DND-41 (cell line): ENCODE measurements around the gene GPER1.

Experiments
- ATAC-seq: fragments of 200-7000 bp; cut with Tn5 transposase; 3 replicates; pipeline ENCODE4 v1.9.1; 2021; ENCODE audit warnings: low read depth; ENCODE audit not compliant: insufficient read depth
- DNase-seq: peaks from one replicate; pipeline ENCODE4 v3.0.0-alpha.2; 2020
- H2AFZ ChIP-seq: 2 replicates; pipeline ENCODE4 v1.6.0; 2012; ENCODE audit warnings: low read depth, low read length
- H3K27ac ChIP-seq: 2 replicates; pipeline ENCODE4 v1.5.1; 2012; ENCODE audit warnings: low read length, inconsistent platforms
- H3K27me3 ChIP-seq: fragments of 200-600 bp; sonication (generic); 2 replicates; pipeline ENCODE4 v1.6.0; 2012; ENCODE audit warnings: low read length, mild to moderate bottlenecking, inconsistent platforms; ENCODE audit not compliant: insufficient read depth, poor library complexity
- H3K36me3 ChIP-seq: 2 replicates; pipeline ENCODE4 v1.5.1; 2012; ENCODE audit warnings: low read length, inconsistent platforms; ENCODE audit not compliant: insufficient read depth
- H3K4me1 ChIP-seq: 2 replicates; pipeline ENCODE4 v1.5.1; 2012; ENCODE audit warnings: mild to moderate bottlenecking, low read length; ENCODE audit not compliant: insufficient read depth
- H3K4me2 ChIP-seq: 2 replicates; pipeline ENCODE4 v1.6.0; 2012; ENCODE audit warnings: mild to moderate bottlenecking, moderate library complexity, low read length, inconsistent platforms; ENCODE audit not compliant: insufficient read depth
- H3K4me3 ChIP-seq, 2 experiments: fragments of 200-600 bp in 1 of 2; shearing (Covaris generic) in 1 of 2; 2 replicates each; pipeline ENCODE4 v1.5.1; 2012 to 2016; ENCODE audit warnings: inconsistent platforms in 2 of 2, low read length in 2 of 2, mild to moderate bottlenecking in 2 of 2, low read depth in 1 of 2, moderate library complexity in 1 of 2
- H3K79me2 ChIP-seq: 2 replicates; pipeline ENCODE4 v1.6.0; 2012; ENCODE audit warnings: low read length, inconsistent platforms; ENCODE audit not compliant: insufficient read depth
- H3K9ac ChIP-seq: 2 replicates; pipeline ENCODE4 v1.6.0; 2012; ENCODE audit warnings: low read depth, mild to moderate bottlenecking, inconsistent platforms, low read length, moderate library complexity
- H3K9me3 ChIP-seq: 2 replicates; pipeline ENCODE4 v1.5.1; 2012; ENCODE audit warnings: low read length, moderate library complexity, mild to moderate bottlenecking, inconsistent platforms; ENCODE audit not compliant: insufficient read depth, severe bottlenecking
- H4K20me1 ChIP-seq: 2 replicates; pipeline ENCODE4 v1.6.0; 2012; ENCODE audit warnings: low read length; ENCODE audit not compliant: insufficient read depth
- EZH2 ChIP-seq: IDR thresholded peaks from 3 replicates; pipeline ENCODE4 v1.6.1; 2012; ENCODE audit warnings: borderline replicate concordance, low read depth, mild to moderate bottlenecking, moderate library complexity, low read length, inconsistent platforms; ENCODE audit not compliant: severe bottlenecking
- TF ChIP-seq, protein P1 (sequence below): IDR thresholded peaks from 2 replicates; pipeline ENCODE4 v1.5.1; 2012; ENCODE audit warnings: borderline replicate concordance, low read length, moderate library complexity, mild to moderate bottlenecking; ENCODE audit not compliant: poor library complexity, severe bottlenecking; ENCODE audit errors: extremely low read depth

GPER1 gene

DNA sequence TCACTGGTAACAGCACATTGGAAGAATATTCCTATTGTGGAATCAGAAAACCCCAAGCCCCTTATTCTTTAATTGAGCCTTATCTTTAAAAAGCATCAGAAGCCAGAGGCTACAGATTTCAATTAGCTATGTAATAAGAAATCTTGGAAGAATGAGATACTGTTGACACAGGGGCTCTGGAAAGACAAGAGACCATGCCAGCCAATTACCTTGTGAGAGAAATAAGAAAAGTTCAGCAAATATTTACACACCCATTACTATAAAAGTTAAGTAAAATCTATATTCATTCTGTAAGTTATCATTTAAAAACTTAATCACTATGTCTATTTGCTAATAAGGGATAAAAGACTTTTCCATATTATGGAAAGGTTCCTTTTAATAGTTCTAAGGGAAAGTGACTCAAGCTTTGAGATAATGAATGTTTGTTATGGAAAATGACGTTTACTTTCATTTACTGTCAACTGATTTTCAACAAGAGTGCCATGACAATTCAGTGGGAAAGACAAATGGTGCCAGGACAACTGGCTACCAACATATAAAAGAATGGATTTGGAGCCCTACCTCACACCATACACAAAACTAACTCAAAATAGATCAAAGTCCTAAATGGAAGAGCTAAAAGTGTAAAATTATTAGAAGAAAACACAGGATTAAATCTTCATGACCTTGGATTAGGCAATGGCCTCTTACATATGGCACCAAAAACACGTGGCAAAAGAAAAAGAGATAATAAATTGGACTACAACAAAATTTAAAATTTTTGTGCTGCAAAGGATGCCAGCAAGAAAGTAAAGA lies 43.8 kb downstream of the GPER1 start:
- no peak overlapping the region for H3K4me3 ChIP-seq
- no peak overlapping the region for H3K4me2 ChIP-seq
- H3K79me2 ChIP-seq = peaks cover 36% of the 10 kb centered on the region
- no peak for DNase-seq
- H4K20me1 ChIP-seq = peaks cover 9% of the 10 kb centered on the region
- H3K27ac ChIP-seq = no peak overlapping the region
- peaks cover 10% of the 10 kb centered on the region for H3K36me3 ChIP-seq
- H3K9me3 ChIP-seq = peaks cover 5% of the 10 kb centered on the region
- H3K9ac ChIP-seq = no peak overlapping the region
- H3K27me3 ChIP-seq = no peaks in the 10 kb centered on the region
- TF ChIP-seq EZH2 = no peak
- TF ChIP-seq, protein P1, sequence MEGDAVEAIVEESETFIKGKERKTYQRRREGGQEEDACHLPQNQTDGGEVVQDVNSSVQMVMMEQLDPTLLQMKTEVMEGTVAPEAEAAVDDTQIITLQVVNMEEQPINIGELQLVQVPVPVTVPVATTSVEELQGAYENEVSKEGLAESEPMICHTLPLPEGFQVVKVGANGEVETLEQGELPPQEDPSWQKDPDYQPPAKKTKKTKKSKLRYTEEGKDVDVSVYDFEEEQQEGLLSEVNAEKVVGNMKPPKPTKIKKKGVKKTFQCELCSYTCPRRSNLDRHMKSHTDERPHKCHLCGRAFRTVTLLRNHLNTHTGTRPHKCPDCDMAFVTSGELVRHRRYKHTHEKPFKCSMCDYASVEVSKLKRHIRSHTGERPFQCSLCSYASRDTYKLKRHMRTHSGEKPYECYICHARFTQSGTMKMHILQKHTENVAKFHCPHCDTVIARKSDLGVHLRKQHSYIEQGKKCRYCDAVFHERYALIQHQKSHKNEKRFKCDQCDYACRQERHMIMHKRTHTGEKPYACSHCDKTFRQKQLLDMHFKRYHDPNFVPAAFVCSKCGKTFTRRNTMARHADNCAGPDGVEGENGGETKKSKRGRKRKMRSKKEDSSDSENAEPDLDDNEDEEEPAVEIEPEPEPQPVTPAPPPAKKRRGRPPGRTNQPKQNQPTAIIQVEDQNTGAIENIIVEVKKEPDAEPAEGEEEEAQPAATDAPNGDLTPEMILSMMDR = no peak
- no peak for ATAC-seq
- H2AFZ ChIP-seq = no peak overlapping the region
- peaks cover 2% of the 10 kb centered on the region for H3K4me1 ChIP-seq

DNA sequence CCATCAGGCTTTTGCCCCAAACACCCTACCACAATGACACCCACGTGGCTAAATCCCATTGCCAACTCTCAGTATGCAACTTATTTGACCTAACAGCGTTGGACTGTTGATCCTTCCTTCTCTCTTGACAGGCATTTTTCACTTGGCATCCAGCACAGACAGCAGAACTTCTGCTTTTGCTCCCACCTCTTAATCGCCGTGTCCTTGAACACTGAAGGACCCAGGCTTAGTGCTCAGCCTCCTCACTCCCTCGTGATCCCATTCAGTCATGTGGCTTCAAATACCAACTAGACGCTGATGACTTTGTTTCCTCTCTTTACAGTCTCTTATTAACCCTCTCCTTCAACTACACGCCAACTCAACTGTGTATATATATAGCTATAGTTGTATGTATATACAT lies 47.0 kb downstream of the GPER1 start:
- Histone ChIP-seq H3K9ac (no peak overlapping the region), H3K9me3 (peaks cover 5% of the 10 kb centered on the region), H3K27me3 (no peaks in the 10 kb centered on the region), H4K20me1 (peaks cover 7% of the 10 kb centered on the region), H3K36me3 (peaks cover 5% of the 10 kb centered on the region; the same call in 1 of the 2 replicates), H2AFZ (no peak overlapping the region), H3K4me2 (no peak overlapping the region), H3K4me3 (no peak overlapping the region), H3K27ac (no peak overlapping the region), H3K79me2 (peaks cover 45% of the 10 kb centered on the region), H3K4me1 (peaks cover 23% of the 10 kb centered on the region)
- DNase-seq = no peak
- no peak for ATAC-seq
- TF ChIP-seq EZH2 = no peak
- TF ChIP-seq, protein P1 = no peak

- Histone ChIP-seq H3K9ac (peak overlapping the region; percentile 62), H3K9me3 (peaks cover 3% of the 10 kb centered on the region), H3K4me2 (peak overlapping the region; percentile 83), H3K36me3 (peaks cover 3% of the 10 kb centered on the region; the same call in 1 of the 2 replicates), H3K27ac (no peak overlapping the region), H3K4me1 (peaks cover 23% of the 10 kb centered on the region), H2AFZ (peak overlapping the region; percentile 86), H3K79me2 (peaks cover 33% of the 10 kb centered on the region), H3K4me3 (peak overlapping the region; percentile 95 to 100; a peak in 3 of 4 replicates), H3K27me3 (no peaks in the 10 kb centered on the region), H4K20me1 (peaks cover 4% of the 10 kb centered on the region; the same call in 1 of the 2 replicates)
- TF ChIP-seq EZH2 = no peak
- TF ChIP-seq, protein P1 = no peak
- DNase-seq = no peak
- ATAC-seq = no peak
Observed at GRCh38 chr7:1136841-1137516, 49.1 kb downstream of the GPER1 start.
